GM03348 (cell line): Measurements from ENCODE around the gene ILKAP.

ENCODE experiments used
- DNase-seq: peaks from one replicate; pipeline ENCODE4 v3.0.0; 2012; ENCODE audit warnings: low spot score

Gene ILKAP

DNA sequence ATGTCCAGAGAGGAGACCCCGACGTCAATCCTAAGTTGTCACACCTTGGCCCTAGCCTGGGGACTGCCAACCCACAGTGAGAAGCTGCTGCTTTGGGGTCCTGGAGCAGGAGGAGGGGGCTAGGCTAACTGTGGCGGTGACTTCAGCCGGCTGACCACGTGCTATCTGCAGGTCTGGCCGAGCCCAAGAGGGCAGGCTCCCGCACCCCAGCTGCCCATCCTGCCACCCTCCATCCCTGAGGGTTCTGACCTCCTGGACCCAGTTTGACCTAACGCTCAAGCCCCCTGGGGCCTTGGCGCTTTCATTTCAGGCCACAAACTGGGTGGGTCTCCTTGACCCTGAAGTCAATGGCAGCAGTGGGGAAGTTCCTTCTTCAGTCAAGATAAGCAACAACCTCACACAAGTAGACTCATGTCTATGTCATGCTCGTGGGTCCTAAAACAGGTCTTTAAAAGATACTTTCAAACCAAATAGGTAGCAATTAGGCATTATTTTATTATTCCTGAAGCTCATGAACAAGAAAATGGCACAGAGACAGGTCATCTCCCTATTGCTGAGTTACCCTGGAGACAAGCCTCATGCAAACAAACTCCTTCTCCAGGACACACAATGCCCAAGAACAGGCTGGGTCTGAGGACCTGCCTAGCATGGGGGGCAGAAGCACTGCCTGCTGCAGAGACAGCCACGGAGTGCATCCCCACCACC, 34.1 kb upstream of the ILKAP start:
- DNase-seq, result no peak

DNA sequence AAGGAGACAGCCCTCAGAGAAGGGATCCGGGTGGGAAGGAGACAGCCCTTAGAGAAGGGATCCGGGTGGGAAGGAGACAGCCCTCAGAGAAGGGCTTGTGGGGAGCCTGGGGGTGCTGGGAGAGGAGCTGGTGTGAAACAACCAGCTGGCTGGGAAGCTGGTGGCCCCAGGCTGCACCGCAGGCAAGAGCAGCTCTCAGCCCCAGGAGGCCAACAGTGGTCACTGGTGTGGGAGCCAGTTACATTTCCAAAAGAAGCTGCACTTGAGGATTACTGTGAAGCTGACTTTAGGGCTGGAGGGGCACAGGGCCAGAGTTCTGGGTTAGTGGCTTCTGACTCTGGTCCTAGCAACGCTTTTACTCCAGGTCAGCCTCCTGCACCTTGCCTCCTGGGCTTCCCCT, 33.1 kb upstream of the ILKAP start:
- no peak for DNase-seq

DNA sequence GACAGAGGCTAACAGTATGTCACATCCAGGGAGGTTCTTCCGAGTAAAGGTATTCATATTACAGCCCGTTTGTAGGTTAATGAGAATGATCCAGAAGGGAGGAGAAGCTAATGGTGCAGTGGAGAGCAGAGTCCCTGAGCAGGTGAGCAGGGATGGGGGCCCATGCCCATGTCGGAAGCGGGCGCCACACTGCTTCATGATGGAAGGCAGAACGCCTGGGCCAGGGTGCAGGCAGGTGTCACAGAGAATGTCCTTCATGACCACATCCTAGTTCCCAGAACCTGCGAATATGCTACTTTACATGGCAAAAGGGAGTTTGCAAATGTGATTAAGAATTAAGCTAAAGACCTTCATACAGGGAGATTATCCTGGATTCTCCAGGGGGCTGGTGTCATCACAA, 32.4 kb upstream of the ILKAP start:
- no peak for DNase-seq

GRCh38 chr2:238235331-238235732, 31.8 kb upstream of the ILKAP start:
- DNase-seq, result no peak

GRCh38 chr2:238233625-238234024, 30.1 kb upstream of the ILKAP start:
- no peak for DNase-seq

- peak; percentile 2 for DNase-seq
Measured at GRCh38 chr2:238231809-238232208, 28.3 kb upstream of the ILKAP start.

- peak; percentile 36 for DNase-seq
Measured at GRCh38 chr2:238231251-238231793, 27.8 kb upstream of the ILKAP start.

DNA sequence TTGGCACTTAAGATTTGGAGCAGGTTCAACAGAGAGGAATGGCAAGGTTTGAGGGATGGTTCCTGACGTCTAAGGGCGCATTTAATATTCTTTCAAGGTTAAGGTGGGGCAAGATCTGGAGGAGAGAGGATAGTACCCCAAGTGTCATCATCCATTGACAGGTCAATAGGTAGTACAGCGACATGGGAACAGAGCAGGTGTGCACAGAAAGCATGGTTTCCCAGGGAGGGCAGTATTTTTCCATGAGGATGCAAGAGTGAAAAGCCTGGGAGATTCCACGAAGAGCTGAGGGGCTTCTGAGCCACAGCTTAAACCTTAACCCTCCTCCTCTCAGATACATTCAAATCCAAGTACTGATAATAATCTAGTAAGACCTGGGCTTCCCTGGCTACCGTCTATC, 27.2 kb upstream of the ILKAP start:
- DNase-seq, result no peak

DNA sequence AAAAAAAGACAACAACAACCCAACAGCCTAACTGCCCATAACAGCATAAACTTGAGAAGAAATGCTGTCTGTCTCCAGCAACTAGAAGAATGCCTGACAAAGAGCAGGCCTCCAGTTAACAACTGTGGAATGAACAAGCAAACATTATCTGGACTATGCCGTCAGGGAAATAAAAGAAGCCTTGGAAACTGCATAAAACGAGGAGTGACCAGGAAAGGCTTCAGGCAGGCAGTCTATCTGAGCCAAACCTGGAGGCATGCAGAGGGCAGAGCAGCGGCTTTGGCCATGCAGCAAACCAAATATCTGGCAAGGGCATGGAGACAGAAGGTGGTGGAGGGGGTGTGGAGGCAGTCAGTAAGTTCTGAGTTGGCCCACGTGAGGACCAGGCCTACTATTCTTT, 25.2 kb upstream of the ILKAP start:
- DNase-seq, result no peak

GRCh38 chr2:238227587-238228032, 24.1 kb upstream of the ILKAP start:
- DNase-seq, result no peak

DNA sequence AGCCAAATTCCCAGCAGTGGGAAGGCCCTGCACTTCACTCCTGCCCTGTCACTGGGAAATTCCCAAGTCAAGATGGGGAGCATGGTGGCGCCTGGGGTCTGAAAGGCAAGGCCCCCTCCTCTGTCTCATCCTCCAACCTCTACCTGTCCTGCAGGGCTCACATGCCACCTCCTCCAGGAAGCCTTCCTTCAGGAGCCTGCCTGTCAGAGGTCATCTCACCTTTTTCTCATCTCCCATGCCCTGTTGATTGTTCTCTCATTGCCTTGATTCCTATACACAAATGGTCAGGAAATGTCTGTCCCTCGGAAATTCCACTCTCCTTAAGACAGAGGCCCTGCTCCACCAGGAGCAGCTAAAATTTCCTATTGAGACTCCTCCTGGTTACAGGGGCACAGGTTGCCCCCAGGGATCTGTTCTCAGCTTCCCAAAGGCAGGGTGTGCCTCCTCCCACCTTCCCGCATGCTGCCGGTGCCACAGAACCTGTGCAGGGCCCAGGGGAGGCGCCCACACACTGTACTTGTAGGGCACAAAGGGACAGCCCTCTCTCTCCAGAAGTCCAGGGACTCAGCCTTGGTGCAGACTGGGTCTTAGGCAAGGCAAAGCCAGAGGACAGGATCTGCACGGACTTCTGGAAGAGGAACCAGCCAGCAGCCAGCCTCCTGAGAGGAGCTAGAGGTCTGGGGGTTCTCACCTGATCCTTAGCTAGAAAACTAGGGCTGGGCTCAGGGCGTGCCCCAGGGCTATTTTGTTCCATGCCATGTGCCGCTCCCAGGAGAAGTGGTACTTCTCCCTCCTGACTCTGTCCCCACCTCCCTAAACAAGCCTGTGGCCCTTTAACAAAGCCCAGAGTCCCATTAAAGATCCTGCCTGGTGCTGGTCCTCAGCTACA, 23.4 kb upstream of the ILKAP start:
- DNase-seq, result no peak

- DNase-seq, result peak; percentile 32
Measured at GRCh38 chr2:238225911-238226697, 22.6 kb upstream of the ILKAP start.

GRCh38 chr2:238225121-238225520, 21.6 kb upstream of the ILKAP start:
- DNase-seq, result no peak

DNA sequence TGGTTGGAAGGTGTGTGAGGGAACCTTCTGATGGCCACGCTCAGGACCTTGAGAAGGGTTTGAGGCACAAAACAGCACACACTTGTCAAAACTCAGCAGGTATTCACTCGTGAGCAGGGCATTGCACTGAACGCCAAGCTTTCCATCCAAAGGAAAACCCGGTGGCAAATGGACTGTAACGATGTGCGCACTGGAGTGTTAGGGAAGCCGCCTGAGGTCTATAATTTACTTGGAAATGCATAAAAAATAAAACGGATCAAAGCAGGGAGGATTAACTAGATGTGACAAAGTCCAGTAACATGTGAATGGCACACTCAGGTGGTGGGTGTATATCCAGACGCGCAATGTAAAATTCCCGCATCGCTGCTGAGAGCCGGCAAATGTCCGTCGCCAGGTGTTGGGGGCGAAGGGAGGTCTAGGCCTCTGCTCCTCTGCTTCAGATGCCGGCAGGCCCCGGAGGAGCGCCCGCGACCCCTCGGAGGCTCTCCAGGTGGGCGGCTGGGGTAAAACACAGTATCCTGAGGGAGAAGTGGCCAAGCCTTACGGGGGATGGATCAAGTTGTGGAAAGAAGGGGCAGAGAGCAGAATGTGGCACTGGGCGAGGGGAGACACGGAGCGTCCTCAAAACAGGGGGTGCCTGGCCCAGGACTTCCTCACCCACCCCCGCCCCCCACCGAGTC, 21.0 kb upstream of the ILKAP start:
- no peak for DNase-seq

GRCh38 chr2:238220892-238221521, 17.5 kb upstream of the ILKAP start:
- peak; percentile 45 for DNase-seq

GRCh38 chr2:238220274-238220891, 16.9 kb upstream of the ILKAP start:
- no peak for DNase-seq

DNA sequence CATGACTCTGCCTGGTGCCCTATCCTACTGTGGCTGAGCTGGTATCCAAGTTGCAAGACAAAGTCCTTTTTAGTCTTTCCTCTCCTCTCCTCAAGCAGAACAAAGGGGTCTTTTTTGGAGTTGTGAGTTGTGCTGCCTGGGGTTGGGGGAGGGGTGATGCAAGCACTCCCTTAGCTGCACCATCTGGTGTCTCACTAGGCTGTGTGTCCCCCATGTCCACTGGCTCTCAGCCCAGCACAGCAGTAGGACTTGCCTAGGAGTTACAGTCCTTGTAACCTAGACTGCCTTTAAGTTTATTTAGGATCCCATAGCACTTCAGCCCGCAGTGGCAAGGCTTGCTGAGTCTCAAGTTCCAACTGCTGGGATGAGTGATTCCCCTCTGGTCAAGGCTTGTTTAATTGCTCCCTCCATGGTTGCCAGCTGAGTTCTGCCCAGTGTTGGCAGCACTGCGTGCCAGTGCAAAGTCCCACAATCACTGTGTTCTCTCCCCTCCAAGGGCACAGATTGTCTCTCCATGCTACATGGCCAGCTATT, 13.2 kb upstream of the ILKAP start:
- no peak for DNase-seq

- no peak for DNase-seq
Measured at GRCh38 chr2:238207006-238207405, 3.5 kb upstream of the ILKAP start.

DNA sequence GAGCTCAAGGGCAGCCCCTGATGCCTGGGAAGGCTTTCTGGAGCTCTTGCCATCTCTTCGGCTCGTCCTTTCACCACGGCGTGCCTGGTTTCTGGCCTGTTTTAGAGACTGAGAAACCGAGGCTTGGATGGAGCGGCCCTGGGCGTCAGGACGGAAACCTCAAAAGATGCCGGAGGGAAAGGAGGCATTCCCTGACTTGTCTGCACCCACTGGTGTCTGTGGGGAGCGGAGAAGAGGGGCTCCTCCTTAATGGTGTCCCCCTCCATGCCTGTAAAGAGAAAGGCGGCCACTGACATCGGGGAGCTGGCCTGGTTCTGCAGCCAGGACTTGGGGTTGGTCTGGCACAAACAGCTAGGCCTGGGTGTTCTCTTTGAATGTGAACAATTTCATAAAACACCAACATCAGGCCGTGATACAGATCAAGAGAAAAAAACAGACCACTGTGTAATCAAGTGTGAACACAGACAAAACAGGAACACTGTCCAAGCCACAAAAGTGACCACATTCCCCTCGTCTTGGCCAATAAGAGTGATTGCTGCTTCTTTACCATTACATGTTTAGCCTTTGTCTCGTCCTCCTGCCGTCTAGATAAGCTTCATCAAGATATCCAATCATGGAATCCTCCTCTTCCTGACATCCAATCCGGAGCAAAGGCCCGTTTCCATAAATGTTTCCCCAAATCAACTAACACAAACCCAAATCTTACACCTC, 633 bp upstream of the ILKAP start:
- no peak for DNase-seq
